ENCODE results near the gene FAM185A.
"Not testable (repeated sequence)": the region's sequence is repeated elsewhere in the genome, so short reads cannot be mapped to it uniquely, and the experiment has no call there.

FAM185A gene

GRCh38 chr7:102836191-102836919 is 87.6 kb downstream of the FAM185A start:
- peak overlapping the region; percentile 64 for H3K4me2 ChIP-seq (ENCODE audit: low read length)
- H3K36me3 ChIP-seq (ENCODE audit: insufficient read depth, low read length): no peaks in the 10 kb centered on the region
- peak overlapping the region; percentile 53 for H3K9ac ChIP-seq (ENCODE audit: low read depth, low read length)
- no peaks in the 10 kb centered on the region for H3K27me3 ChIP-seq (ENCODE audit: control insufficient read depth, insufficient read depth, low read length)
- peak overlapping the region; percentile 8 for H3K4me3 ChIP-seq (ENCODE audit: low read length)
- H3K4me1 ChIP-seq (ENCODE audit: control insufficient read depth, insufficient read depth, low read length): peaks cover 31% of the 10 kb centered on the region
- H3K9me3 ChIP-seq (replicated peaks; ENCODE audit: low read length): no peaks in the 10 kb centered on the region

- no peaks in the 10 kb centered on the region for H3K9me3 ChIP-seq (replicated peaks; ENCODE audit: low read length)
- no peak overlapping the region for H3K4me3 ChIP-seq (ENCODE audit: low read length)
- H3K4me2 ChIP-seq (ENCODE audit: low read length): peak overlapping the region; percentile 15
- no peak overlapping the region for H3K9ac ChIP-seq (ENCODE audit: low read depth, low read length)
- no peaks in the 10 kb centered on the region for H3K27me3 ChIP-seq (ENCODE audit: control insufficient read depth, insufficient read depth, low read length)
- H3K4me1 ChIP-seq (ENCODE audit: control insufficient read depth, insufficient read depth, low read length): peaks cover 34% of the 10 kb centered on the region
- H3K36me3 ChIP-seq (ENCODE audit: insufficient read depth, low read length): no peaks in the 10 kb centered on the region
Observed at GRCh38 chr7:102836977-102837376, 88.2 kb downstream of the FAM185A start.

- Histone ChIP-seq H3K9ac (ENCODE audit: low read depth, low read length) (no peak overlapping the region), H3K36me3 (ENCODE audit: insufficient read depth, low read length) (no peaks in the 10 kb centered on the region), H3K4me2 (ENCODE audit: low read length) (no peak overlapping the region)
Observed at GRCh38 chr7:102837802-102838201, 89.0 kb downstream of the FAM185A start.

GRCh38 chr7:102838572-102839101 is 89.8 kb downstream of the FAM185A start:
- not testable (repeated sequence) for H3K9me3 ChIP-seq (replicated peaks; ENCODE audit: low read length); H3K9ac ChIP-seq (ENCODE audit: low read depth, low read length); H3K27me3 ChIP-seq (ENCODE audit: control insufficient read depth, insufficient read depth, low read length); H3K4me3 ChIP-seq (ENCODE audit: low read length); H3K4me2 ChIP-seq (ENCODE audit: low read length); H3K36me3 ChIP-seq (ENCODE audit: insufficient read depth, low read length)
- peaks cover 34% of the 10 kb centered on the region for H3K4me1 ChIP-seq (ENCODE audit: control insufficient read depth, insufficient read depth, low read length)

More at GRCh38 chr7:102837802-102838201, 89.0 kb downstream of the FAM185A start:
- Histone ChIP-seq H3K4me1 (ENCODE audit: control insufficient read depth, insufficient read depth, low read length) (peaks cover 34% of the 10 kb centered on the region), H3K4me3 (ENCODE audit: low read length) (no peak overlapping the region), H3K9me3 (replicated peaks; ENCODE audit: low read length) (no peaks in the 10 kb centered on the region), H3K27me3 (ENCODE audit: control insufficient read depth, insufficient read depth, low read length) (no peaks in the 10 kb centered on the region)

- Histone ChIP-seq H3K4me2 (ENCODE audit: low read length) (no peak overlapping the region), H3K9ac (ENCODE audit: low read depth, low read length) (no peak overlapping the region), H3K9me3 (replicated peaks; ENCODE audit: low read length) (no peaks in the 10 kb centered on the region), H3K27me3 (ENCODE audit: control insufficient read depth, insufficient read depth, low read length) (no peaks in the 10 kb centered on the region), H3K4me3 (ENCODE audit: low read length) (no peak overlapping the region), H3K4me1 (ENCODE audit: control insufficient read depth, insufficient read depth, low read length) (peaks cover 26% of the 10 kb centered on the region), H3K36me3 (ENCODE audit: insufficient read depth, low read length) (no peaks in the 10 kb centered on the region)
Observed at GRCh38 chr7:102840404-102840803, 91.6 kb downstream of the FAM185A start.

GRCh38 chr7:102841290-102841689 is 92.5 kb downstream of the FAM185A start:
- no peak overlapping the region for H3K9ac ChIP-seq (ENCODE audit: low read depth, low read length)
- no peaks in the 10 kb centered on the region for H3K27me3 ChIP-seq (ENCODE audit: control insufficient read depth, insufficient read depth, low read length)

GRCh38 chr7:102842284-102842683 is 93.5 kb downstream of the FAM185A start:
- no peak overlapping the region for H3K4me3 ChIP-seq (ENCODE audit: low read length)
- no peaks in the 10 kb centered on the region for H3K27me3 ChIP-seq (ENCODE audit: control insufficient read depth, insufficient read depth, low read length)
- no peaks in the 10 kb centered on the region for H3K9me3 ChIP-seq (replicated peaks; ENCODE audit: low read length)
- H3K4me2 ChIP-seq (ENCODE audit: low read length): no peak overlapping the region
- no peak overlapping the region for H3K9ac ChIP-seq (ENCODE audit: low read depth, low read length)
- no peaks in the 10 kb centered on the region for H3K36me3 ChIP-seq (ENCODE audit: insufficient read depth, low read length)
- peaks cover 10% of the 10 kb centered on the region for H3K4me1 ChIP-seq (ENCODE audit: control insufficient read depth, insufficient read depth, low read length)

More at GRCh38 chr7:102841290-102841689, 92.5 kb downstream of the FAM185A start:
- Histone ChIP-seq H3K4me1 (ENCODE audit: control insufficient read depth, insufficient read depth, low read length) (peaks cover 19% of the 10 kb centered on the region), H3K36me3 (ENCODE audit: insufficient read depth, low read length) (no peaks in the 10 kb centered on the region), H3K4me3 (ENCODE audit: low read length) (no peak overlapping the region), H3K9me3 (replicated peaks; ENCODE audit: low read length) (no peaks in the 10 kb centered on the region), H3K4me2 (ENCODE audit: low read length) (no peak overlapping the region)

GRCh38 chr7:102843850-102844249 is 95.1 kb downstream of the FAM185A start:
- H3K4me3 ChIP-seq (ENCODE audit: low read length): no peak overlapping the region
- peaks cover 6% of the 10 kb centered on the region for H3K4me1 ChIP-seq (ENCODE audit: control insufficient read depth, insufficient read depth, low read length)
- no peak overlapping the region for H3K4me2 ChIP-seq (ENCODE audit: low read length)
- H3K36me3 ChIP-seq (ENCODE audit: insufficient read depth, low read length): no peaks in the 10 kb centered on the region
- no peaks in the 10 kb centered on the region for H3K27me3 ChIP-seq (ENCODE audit: control insufficient read depth, insufficient read depth, low read length)
- no peaks in the 10 kb centered on the region for H3K9me3 ChIP-seq (replicated peaks; ENCODE audit: low read length)
- no peak overlapping the region for H3K9ac ChIP-seq (ENCODE audit: low read depth, low read length)

GRCh38 chr7:102845346-102845745 is 96.5 kb downstream of the FAM185A start:
- no peak overlapping the region for H3K4me3 ChIP-seq (ENCODE audit: low read length)
- no peaks in the 10 kb centered on the region for H3K36me3 ChIP-seq (ENCODE audit: insufficient read depth, low read length)
- peaks cover 6% of the 10 kb centered on the region for H3K4me1 ChIP-seq (ENCODE audit: control insufficient read depth, insufficient read depth, low read length)
- no peaks in the 10 kb centered on the region for H3K9me3 ChIP-seq (replicated peaks; ENCODE audit: low read length)
- no peak overlapping the region for H3K9ac ChIP-seq (ENCODE audit: low read depth, low read length)
- H3K27me3 ChIP-seq (ENCODE audit: control insufficient read depth, insufficient read depth, low read length): no peaks in the 10 kb centered on the region
- H3K4me2 ChIP-seq (ENCODE audit: low read length): no peak overlapping the region

- Histone ChIP-seq H3K4me3 (ENCODE audit: low read length) (no peak overlapping the region), H3K36me3 (ENCODE audit: insufficient read depth, low read length) (no peaks in the 10 kb centered on the region), H3K4me2 (ENCODE audit: low read length) (no peak overlapping the region), H3K9me3 (replicated peaks; ENCODE audit: low read length) (no peaks in the 10 kb centered on the region), H3K9ac (ENCODE audit: low read depth, low read length) (no peak overlapping the region), H3K27me3 (ENCODE audit: control insufficient read depth, insufficient read depth, low read length) (no peaks in the 10 kb centered on the region), H3K4me1 (ENCODE audit: control insufficient read depth, insufficient read depth, low read length) (no peaks in the 10 kb centered on the region)
Observed at GRCh38 chr7:102849079-102849478, 100.3 kb downstream of the FAM185A start.

- Histone ChIP-seq H3K9me3 (replicated peaks; ENCODE audit: low read length) (no peaks in the 10 kb centered on the region), H3K4me1 (ENCODE audit: control insufficient read depth, insufficient read depth, low read length) (no peaks in the 10 kb centered on the region), H3K36me3 (ENCODE audit: insufficient read depth, low read length) (no peaks in the 10 kb centered on the region), H3K27me3 (ENCODE audit: control insufficient read depth, insufficient read depth, low read length) (no peaks in the 10 kb centered on the region), H3K9ac (ENCODE audit: low read depth, low read length) (no peak overlapping the region), H3K4me2 (ENCODE audit: low read length) (no peak overlapping the region), H3K4me3 (ENCODE audit: low read length) (no peak overlapping the region)
Observed at GRCh38 chr7:102849538-102849937, 100.7 kb downstream of the FAM185A start.

- no peaks in the 10 kb centered on the region for H3K36me3 ChIP-seq (ENCODE audit: insufficient read depth, low read length)
- H3K4me1 ChIP-seq (ENCODE audit: control insufficient read depth, insufficient read depth, low read length): peaks cover 14% of the 10 kb centered on the region
- H3K9me3 ChIP-seq (replicated peaks; ENCODE audit: low read length): peaks cover 3% of the 10 kb centered on the region
- no peak overlapping the region for H3K4me3 ChIP-seq (ENCODE audit: low read length)
- H3K9ac ChIP-seq (ENCODE audit: low read depth, low read length): no peak overlapping the region
- no peaks in the 10 kb centered on the region for H3K27me3 ChIP-seq (ENCODE audit: control insufficient read depth, insufficient read depth, low read length)
- H3K4me2 ChIP-seq (ENCODE audit: low read length): no peak overlapping the region
Observed at GRCh38 chr7:102856036-102856435, 107.2 kb downstream of the FAM185A start.
